GM21526 (cell line): ENCODE data around the gene WDR54.
"Not testable (repeated sequence)": the region's sequence is repeated elsewhere in the genome, so short reads cannot be mapped to it uniquely, and the experiment has no call there.

ENCODE experiments used
- ATAC-seq: cut with Tn5 transposase; IDR thresholded peaks from one replicate; pipeline ENCODE4 v1.9.1; 2021; ENCODE audit warnings: moderate library complexity; ENCODE audit not compliant: unreplicated experiment, low FRiP score

WDR54 gene

GRCh38 chr2:74401891-74402290 is 19.6 kb upstream of the WDR54 start:
- no peak for ATAC-seq

- ATAC-seq = no peak
Measured at GRCh38 chr2:74406035-74406434, 15.5 kb upstream of the WDR54 start.

GRCh38 chr2:74407682-74408081 is 13.8 kb upstream of the WDR54 start:
- no peak for ATAC-seq

GRCh38 chr2:74413001-74413698 is 8.4 kb upstream of the WDR54 start:
- no peak for ATAC-seq

GRCh38 chr2:74414441-74414840 is 7.1 kb upstream of the WDR54 start:
- ATAC-seq = no peak

- no peak for ATAC-seq
Measured at GRCh38 chr2:74414881-74415761, 6.4 kb upstream of the WDR54 start.

- no peak for ATAC-seq
Measured at GRCh38 chr2:74415762-74416395, 5.7 kb upstream of the WDR54 start.

GRCh38 chr2:74416778-74417177 is 4.8 kb upstream of the WDR54 start:
- no peak for ATAC-seq

GRCh38 chr2:74417197-74417596 is 4.3 kb upstream of the WDR54 start:
- ATAC-seq = no peak

- no peak for ATAC-seq
Measured at GRCh38 chr2:74417763-74418162, 3.8 kb upstream of the WDR54 start.

- no peak for ATAC-seq
Measured at GRCh38 chr2:74418312-74418711, 3.2 kb upstream of the WDR54 start.

GRCh38 chr2:74419345-74419744 is 2.2 kb upstream of the WDR54 start:
- ATAC-seq = no peak

- no peak for ATAC-seq
Measured at GRCh38 chr2:74420006-74420405, 1.5 kb upstream of the WDR54 start.

GRCh38 chr2:74420443-74421103 is 957 bp upstream of the WDR54 start:
- not testable (repeated sequence) for ATAC-seq

GRCh38 chr2:74423231-74424095 is 1.9 kb downstream of the WDR54 start:
- ATAC-seq = no peak

- no peak for ATAC-seq
Measured at GRCh38 chr2:74424139-74424992, 2.8 kb downstream of the WDR54 start.

- no peak for ATAC-seq
Measured at GRCh38 chr2:74424995-74425406, 3.5 kb downstream of the WDR54 start.

GRCh38 chr2:74425523-74425922 is 4.0 kb downstream of the WDR54 start:
- ATAC-seq = no peak

GRCh38 chr2:74426181-74426758 is 4.7 kb downstream of the WDR54 start:
- no peak for ATAC-seq
